Measurements from ENCODE around the gene OXCT1.
A peak's percentile ranks its signal among the peaks of the same experiment; 100 is the strongest.
"Not testable (repeated sequence)": the region's sequence is repeated elsewhere in the genome, so short reads cannot be mapped to it uniquely, and the experiment has no call there.

OXCT1 gene

GRCh38 chr5:41871852-41872251 is 1.6 kb upstream of the OXCT1 start:
- DNase-seq: no peak

- no peak for DNase-seq
Observed at GRCh38 chr5:41870627-41871048, 413 bp upstream of the OXCT1 start.

GRCh38 chr5:41869151-41869723 is 988 bp downstream of the OXCT1 start:
- DNase-seq: peak; percentile 65

- DNase-seq: no peak
Observed at GRCh38 chr5:41863871-41864486, 6.2 kb downstream of the OXCT1 start.

- no peak for DNase-seq
Observed at GRCh38 chr5:41858890-41859289, 11.3 kb downstream of the OXCT1 start.

- DNase-seq: no peak
Observed at GRCh38 chr5:41857989-41858388, 12.2 kb downstream of the OXCT1 start.

GRCh38 chr5:41856644-41857491 is 13.4 kb downstream of the OXCT1 start:
- peak; percentile 61 for DNase-seq

GRCh38 chr5:41852293-41852692 is 17.9 kb downstream of the OXCT1 start:
- DNase-seq: no peak

- no peak for DNase-seq
Observed at GRCh38 chr5:41851116-41851515, 19.1 kb downstream of the OXCT1 start.

- no peak for DNase-seq
Observed at GRCh38 chr5:41848983-41849382, 21.2 kb downstream of the OXCT1 start.

GRCh38 chr5:41845751-41846150 is 24.5 kb downstream of the OXCT1 start:
- not testable (repeated sequence) for DNase-seq

GRCh38 chr5:41844502-41844901 is 25.7 kb downstream of the OXCT1 start:
- DNase-seq: no peak

GRCh38 chr5:41843456-41844370 is 26.5 kb downstream of the OXCT1 start:
- DNase-seq: peak; percentile 4

GRCh38 chr5:41842777-41843176 is 27.4 kb downstream of the OXCT1 start:
- DNase-seq: no peak

- no peak for DNase-seq
Observed at GRCh38 chr5:41841325-41841724, 28.9 kb downstream of the OXCT1 start.

- DNase-seq: no peak
Observed at GRCh38 chr5:41840251-41840650, 30.0 kb downstream of the OXCT1 start.

GRCh38 chr5:41837793-41838192 is 32.4 kb downstream of the OXCT1 start:
- no peak for DNase-seq

GRCh38 chr5:41835645-41836044 is 34.6 kb downstream of the OXCT1 start:
- DNase-seq: no peak

- DNase-seq: no peak
Observed at GRCh38 chr5:41834506-41834905, 35.7 kb downstream of the OXCT1 start.

- no peak for DNase-seq
Observed at GRCh38 chr5:41832430-41832829, 37.8 kb downstream of the OXCT1 start.

GRCh38 chr5:41831155-41831554 is 39.1 kb downstream of the OXCT1 start:
- DNase-seq: no peak

GRCh38 chr5:41827792-41828191 is 42.4 kb downstream of the OXCT1 start:
- DNase-seq: no peak

GRCh38 chr5:41822036-41822435 is 48.2 kb downstream of the OXCT1 start:
- DNase-seq: no peak

Measured in NCI-H1092 treated with DMSO at 0.1 percent for 48 hours (cell line).